Mesenchymal stem cell (in vitro differentiated cells and primary cell): ENCODE results near the gene CCM2.

Experiments
- DNase-seq: peaks from one replicate; pipeline ENCODE4 v3.0.0-alpha.2; 2013
- H2AFZ ChIP-seq: one replicate; pipeline ENCODE4 v1.6.1; 2013; ENCODE audit warnings: low read depth, mild to moderate bottlenecking, control low read depth, inconsistent platforms, low read length, moderate library complexity
- H2AK5ac ChIP-seq: 2 replicates; pipeline ENCODE4 v1.6.1; 2013; ENCODE audit warnings: low read length, moderate library complexity, mild to moderate bottlenecking, inconsistent platforms; ENCODE audit not compliant: severe bottlenecking
- H2BK120ac ChIP-seq: one replicate; pipeline ENCODE4 v1.6.1; 2013; ENCODE audit warnings: low read depth, mild to moderate bottlenecking, inconsistent platforms, low read length, moderate library complexity
- H2BK12ac ChIP-seq, 2 experiments: one replicate each; pipeline ENCODE4 v1.6.1; 2013; ENCODE audit warnings: inconsistent platforms in 2 of 2, low read length in 2 of 2, mild to moderate bottlenecking in 2 of 2, moderate library complexity in 2 of 2, control low read depth in 1 of 2
- H2BK15ac ChIP-seq: one replicate; pipeline ENCODE4 v1.6.1; 2013; ENCODE audit warnings: mild to moderate bottlenecking, low read depth, inconsistent platforms; ENCODE audit not compliant: poor library complexity, severe bottlenecking
- H2BK5ac ChIP-seq: 2 replicates; pipeline ENCODE4 v1.6.1; 2013; ENCODE audit warnings: low read depth, mild to moderate bottlenecking, low read length, control low read depth, inconsistent platforms; ENCODE audit not compliant: poor library complexity, severe bottlenecking
- H3K14ac ChIP-seq, 2 experiments: one replicate each; pipeline ENCODE4 v1.6.1; 2013; ENCODE audit warnings: inconsistent platforms in 2 of 2, low read length in 2 of 2, control low read depth in 1 of 2, mild to moderate bottlenecking in 1 of 2, moderate library complexity in 1 of 2
- H3K18ac ChIP-seq, 2 experiments: one replicate each; pipeline ENCODE4 v1.6.1; 2013; ENCODE audit warnings: inconsistent platforms in 2 of 2, low read length in 2 of 2, control low read depth in 1 of 2, low read depth in 1 of 2, mild to moderate bottlenecking in 1 of 2
- H3K23ac ChIP-seq, 2 experiments: one replicate each; pipeline ENCODE4 v1.6.1; 2013; ENCODE audit warnings: inconsistent platforms in 2 of 2, low read length in 2 of 2, mild to moderate bottlenecking in 2 of 2, moderate library complexity in 2 of 2, control low read depth in 1 of 2
- H3K27ac ChIP-seq: 2 replicates; pipeline ENCODE4 v1.5.1; 2013; ENCODE audit warnings: mild to moderate bottlenecking, moderate library complexity, low read length, control low read depth, inconsistent platforms; ENCODE audit not compliant: poor library complexity, severe bottlenecking
- H3K27me3 ChIP-seq, 2 experiments: 2 replicates each; pipeline versions ENCODE4 v1.6.1 to v1.7.0; 2013; ENCODE audit warnings: low read length in 2 of 2, mild to moderate bottlenecking in 2 of 2, moderate library complexity in 2 of 2, control low read depth in 1 of 2, inconsistent platforms in 1 of 2; ENCODE audit not compliant: control insufficient read depth in 1 of 2, insufficient read depth in 1 of 2
- H3K36me3 ChIP-seq, 2 experiments: 2 replicates each; pipeline versions ENCODE4 v1.6.1 to v1.7.0; 2013; ENCODE audit warnings: low read length in 2 of 2, control low read depth in 1 of 2, inconsistent platforms in 1 of 2, low read depth in 1 of 2, mild to moderate bottlenecking in 1 of 2; ENCODE audit not compliant: insufficient read depth in 2 of 2, control insufficient read depth in 1 of 2
- H3K4ac ChIP-seq, 2 experiments: one replicate each; pipeline ENCODE4 v1.6.1; 2013; ENCODE audit warnings: inconsistent platforms in 2 of 2, low read length in 2 of 2, mild to moderate bottlenecking in 2 of 2, moderate library complexity in 2 of 2, control low read depth in 1 of 2, low read depth in 1 of 2
- H3K4me1 ChIP-seq: 2 replicates; pipeline ENCODE4 v1.6.1; 2013; ENCODE audit warnings: low read depth, low read length, control low read depth; ENCODE audit not compliant: control insufficient read depth, insufficient read depth
- H3K4me2 ChIP-seq: 2 replicates; pipeline ENCODE4 v1.6.1; 2013; ENCODE audit warnings: low read length, mild to moderate bottlenecking, inconsistent platforms; ENCODE audit not compliant: poor library complexity, severe bottlenecking
- H3K4me3 ChIP-seq, 2 experiments: 2 replicates each; pipeline versions ENCODE4 v1.5.1 to v1.7.0; 2013; ENCODE audit warnings: low read length in 2 of 2, mild to moderate bottlenecking in 2 of 2, control low read depth in 1 of 2, low read depth in 1 of 2; ENCODE audit not compliant: insufficient read depth in 1 of 2
- H3K79me1 ChIP-seq: replicated peaks from 2 replicates; pipeline ENCODE4 v1.6.1; 2013; ENCODE audit warnings: mild to moderate bottlenecking, control low read depth, low read length, inconsistent platforms; ENCODE audit not compliant: poor library complexity, severe bottlenecking
- H3K9ac ChIP-seq: 2 replicates; pipeline ENCODE4 v1.7.0; 2013; ENCODE audit warnings: mild to moderate bottlenecking, low read length, moderate library complexity
- H3K9me3 ChIP-seq: 2 replicates; pipeline ENCODE4 v1.7.0; 2013; ENCODE audit warnings: mild to moderate bottlenecking, low read length; ENCODE audit not compliant: control insufficient read depth
- H4K8ac ChIP-seq: one replicate; pipeline ENCODE4 v1.6.1; 2013; ENCODE audit warnings: inconsistent platforms, mild to moderate bottlenecking, low read length, moderate library complexity
- H4K91ac ChIP-seq: one replicate; pipeline ENCODE4 v1.6.1; 2013; ENCODE audit warnings: mild to moderate bottlenecking, low read length, inconsistent platforms
- WGBS: methylation state at CpG from one replicate; pipeline ENCODE4 v1.1.7; 2013; ENCODE audit warnings: mixed read lengths; 5-methylcytosine and 5-hydroxymethylcytosine counted together

CCM2 gene

DNA sequence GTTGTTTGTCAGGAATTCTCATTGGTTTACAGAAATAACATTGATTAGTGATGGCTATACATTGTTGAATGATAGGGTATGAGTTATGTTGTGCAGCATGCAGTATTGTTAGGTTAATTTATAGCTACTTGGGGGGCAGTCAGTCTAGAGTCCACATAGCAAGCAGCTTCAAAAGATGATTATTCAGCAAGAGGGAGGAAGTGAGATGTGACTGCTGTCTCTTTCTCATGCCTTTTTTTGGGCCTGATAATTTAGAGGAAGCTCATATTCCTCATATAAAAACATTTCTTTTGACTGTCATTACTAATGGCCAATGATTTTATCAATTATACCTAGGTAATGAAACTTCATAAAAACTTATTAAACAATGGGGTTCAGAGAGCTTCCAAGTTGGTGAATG lies 114.9 kb downstream of the CCM2 start:
- peaks cover 1% of the 10 kb centered on the region for H3K79me1 ChIP-seq

DNA sequence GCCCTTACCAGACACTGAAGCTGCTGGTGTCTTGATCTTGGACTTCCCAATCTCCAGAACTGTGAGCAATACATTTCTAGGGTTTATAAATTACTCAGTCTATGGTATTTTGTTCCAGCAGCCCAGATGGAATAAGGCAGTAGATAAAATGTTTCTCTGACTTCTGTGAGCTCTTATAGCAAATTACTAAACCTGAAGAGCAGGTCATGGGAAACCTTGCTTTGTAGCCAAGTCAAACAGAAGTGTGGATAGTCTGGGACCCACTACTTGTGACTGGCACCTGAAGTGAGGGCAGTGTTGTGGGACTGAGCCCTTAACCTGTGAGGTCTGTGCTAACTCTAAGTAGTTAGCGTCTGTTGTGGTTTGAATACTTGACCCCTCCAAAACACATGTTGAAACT lies 116.0 kb downstream of the CCM2 start:
- Histone ChIP-seq H3K4me2 (no peak overlapping the region), H2BK5ac (no peak overlapping the region), H3K9me3 (no peaks in the 10 kb centered on the region), H3K79me1 (no peaks in the 10 kb centered on the region), H2BK12ac (no peak overlapping the region), H4K91ac (no peak overlapping the region), H3K14ac (no peak overlapping the region), H3K4me1 (peaks cover 2% of the 10 kb centered on the region), H3K9ac (no peak overlapping the region), H3K27me3 (peaks cover 29 to 33% of the 10 kb centered on the region in 2 experiments), H3K36me3 (no peaks in the 10 kb centered on the region), H3K4me3 (no peak overlapping the region), H3K18ac (no peak overlapping the region), H2AFZ (no peak overlapping the region), H3K4ac (no peak overlapping the region), H2AK5ac (no peak overlapping the region), H2BK120ac (no peak overlapping the region), H2BK15ac (no peak overlapping the region), H3K27ac (no peak overlapping the region), H4K8ac (no peak overlapping the region), H3K23ac (no peak overlapping the region)
- 95% methylated on average over 1 of the region's 1 CpG for WGBS
- no peak for DNase-seq

More for the DNA sequence above, 114.9 kb downstream of the CCM2 start:
- Histone ChIP-seq H3K18ac (no peak overlapping the region), H3K4me1 (peaks cover 4% of the 10 kb centered on the region), H3K27ac (no peak overlapping the region), H3K9me3 (no peaks in the 10 kb centered on the region), H3K9ac (no peak overlapping the region), H2BK120ac (no peak overlapping the region), H4K91ac (no peak overlapping the region), H3K36me3 (no peaks in the 10 kb centered on the region), H2AK5ac (no peak overlapping the region), H3K4me2 (no peak overlapping the region), H2AFZ (no peak overlapping the region), H4K8ac (no peak overlapping the region), H3K27me3 (peaks cover 28 to 33% of the 10 kb centered on the region in 2 experiments), H2BK5ac (no peak overlapping the region), H2BK12ac (no peak overlapping the region), H3K4me3 (no peak overlapping the region), H2BK15ac (no peak overlapping the region), H3K14ac (no peak overlapping the region), H3K23ac (no peak overlapping the region), H3K4ac (no peak overlapping the region)
- no peak for DNase-seq

DNA sequence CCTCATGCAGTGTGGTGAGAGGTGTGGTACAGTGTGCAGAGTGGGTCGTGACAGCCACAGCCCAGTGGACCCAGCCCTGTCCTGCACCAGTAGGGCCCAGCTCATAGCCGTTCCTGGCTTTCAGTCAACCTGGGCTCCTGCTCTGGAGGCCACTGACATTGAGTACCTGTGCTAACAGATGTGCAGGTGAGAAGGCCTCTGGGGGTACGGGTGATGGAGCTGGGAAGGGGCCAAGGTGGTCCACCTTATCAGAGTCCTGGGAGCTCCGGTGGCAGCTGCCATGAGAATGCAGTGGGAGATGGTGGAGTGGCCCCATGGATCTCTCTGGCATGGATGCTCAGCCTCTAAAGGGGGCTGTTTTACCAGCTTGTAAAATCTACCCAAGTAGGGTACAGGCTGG lies 117.6 kb downstream of the CCM2 start:
- Histone ChIP-seq H3K4me1 (no peaks in the 10 kb centered on the region), H3K18ac (no peak overlapping the region), H3K4me2 (no peak overlapping the region), H2AK5ac (no peak overlapping the region), H3K9me3 (no peaks in the 10 kb centered on the region), H2BK12ac (no peak overlapping the region), H3K36me3 (no peaks in the 10 kb centered on the region), H2BK15ac (no peak overlapping the region), H3K9ac (no peak overlapping the region), H2BK120ac (no peak overlapping the region), H3K79me1 (no peaks in the 10 kb centered on the region), H3K4ac (no peak overlapping the region), H4K8ac (no peak overlapping the region), H4K91ac (no peak overlapping the region), H2BK5ac (no peak overlapping the region), H3K27ac (no peak overlapping the region), H3K4me3 (no peak overlapping the region), H3K27me3 (peaks cover 33% of the 10 kb centered on the region in 2 experiments), H3K23ac (no peak overlapping the region), H3K14ac (no peak overlapping the region), H2AFZ (no peak overlapping the region)
- 55% methylated on average over 4 of the region's 4 CpGs for WGBS
- DNase-seq: no peak

DNA sequence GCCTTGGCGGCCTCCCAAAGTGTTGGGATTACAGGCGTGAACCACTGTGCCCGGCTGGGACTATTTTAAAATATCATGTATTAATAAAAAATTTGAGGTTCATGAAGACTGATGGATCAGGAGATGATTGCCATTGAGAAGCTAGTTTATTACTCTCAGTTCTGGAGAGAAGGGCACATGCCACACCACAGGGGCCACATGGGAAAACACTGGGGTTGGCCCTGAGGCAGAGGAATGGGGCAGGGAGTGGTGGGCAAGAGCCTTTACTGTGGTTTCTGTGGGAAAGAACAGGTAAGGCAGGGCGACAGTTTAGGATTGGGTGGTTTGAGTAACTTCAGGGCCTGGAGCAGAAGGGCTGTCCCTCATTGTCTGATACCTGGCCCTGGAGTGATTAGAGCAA lies 118.3 kb downstream of the CCM2 start:
- no peak overlapping the region for H3K23ac ChIP-seq
- no peak overlapping the region for H2AK5ac ChIP-seq
- H4K91ac ChIP-seq: no peak overlapping the region
- no peak overlapping the region for H2BK15ac ChIP-seq
- H3K4me1 ChIP-seq: no peaks in the 10 kb centered on the region
- H3K14ac ChIP-seq: no peak overlapping the region
- no peak overlapping the region for H3K9ac ChIP-seq
- no peaks in the 10 kb centered on the region for H3K79me1 ChIP-seq
- H3K9me3 ChIP-seq: no peaks in the 10 kb centered on the region
- H3K4me2 ChIP-seq: no peak overlapping the region
- H2BK120ac ChIP-seq: no peak overlapping the region
- no peak overlapping the region for H3K4ac ChIP-seq
- 94% methylated on average over 4 of the region's 4 CpGs for WGBS
- H4K8ac ChIP-seq: no peak overlapping the region
- H3K36me3 ChIP-seq: no peaks in the 10 kb centered on the region
- no peak overlapping the region for H3K4me3 ChIP-seq
- H2BK12ac ChIP-seq: no peak overlapping the region
- H3K18ac ChIP-seq: no peak overlapping the region
- H3K27me3 ChIP-seq: peaks cover 33% of the 10 kb centered on the region in 2 experiments
- no peak overlapping the region for H3K27ac ChIP-seq
- DNase-seq: no peak
- no peak overlapping the region for H2BK5ac ChIP-seq
- no peak overlapping the region for H2AFZ ChIP-seq
